K562 (cell line): ENCODE measurements around the gene EFEMP2. TPM values are rescaled to one million over a fixed set of nuclear protein-coding genes. Genes with fewer than 3 reads are reported as not detected.

Experiments used
- ADNP ChIP-seq: fragments of 200-800 bp; sonication (Bioruptor generic); IDR thresholded peaks from 2 replicates; pipeline ENCODE4 v1.6.1; 2016; ENCODE audit warnings: missing genetic modification characterization, missing compliant biosample characterization
- ARID2 ChIP-seq: fragments of 450-650 bp; IDR thresholded peaks from 2 replicates; pipeline ENCODE4 v1.6.1; 2017; ENCODE audit warnings: antibody characterized with exemption, mild to moderate bottlenecking
- CTBP1 ChIP-seq: fragments of 450-650 bp; IDR thresholded peaks from 2 replicates; pipeline ENCODE4 v1.6.1; 2016; ENCODE audit warnings: borderline replicate concordance
- HOXB6 ChIP-seq: fragments of 250-450 bp; sonication (Bioruptor Pico); IDR thresholded peaks from 2 replicates; pipeline ENCODE4 v1.5.1; 2022; ENCODE audit warnings: mild to moderate bottlenecking, borderline replicate concordance
- MYC ChIP-seq, 2 experiments: fragments of 250-450 bp in 1 of 2; sonication (Bioruptor Pico) in 1 of 2; IDR thresholded peaks; 2 replicates each; pipeline versions ENCODE4 v1.5.1 to v1.6.1; 2012 to 2021; ENCODE audit warnings: low read depth in 2 of 2, borderline replicate concordance in 1 of 2, improper control_type of control experiment in 1 of 2, low read length in 1 of 2, mild to moderate bottlenecking in 1 of 2, moderate library complexity in 1 of 2
- NFATC3 ChIP-seq: fragments of 450-650 bp; IDR thresholded peaks from 2 replicates; pipeline ENCODE4 v1.6.1; 2017; ENCODE audit warnings: mild to moderate bottlenecking
- SMARCA4 ChIP-seq: fragments of 450-650 bp; IDR thresholded peaks from 2 replicates; pipeline ENCODE4 v1.6.1; 2016
- TFAM ChIP-seq: fragments of 250-450 bp; sonication (Bioruptor Pico); conservative IDR thresholded peaks from 2 replicates; pipeline ENCODE4 v1.5.0; 2021; ENCODE audit warnings: mild to moderate bottlenecking, moderate library complexity
- polyA plus RNA-seq, 8 experiments: library from polyadenylated mRNA; depleted of rRNA in 4 of 8; stranded (reverse) in 5 of 8; unstranded in 3 of 8; fragments of >200 nt; fragmentation: Nextera tagmentation in 2 of 8; fragmentation: Illumina TruSeq in 1 of 8; extraction: Ambion mirVana in 2 of 8; extraction: Trizol in 1 of 8; gene quantifications; 2 replicates each; pipeline versions ENCODE4 v1.2.1 to v1.2.3, GENCODE V29; 2011 to 2014; ENCODE audit warnings: inconsistent platforms in 1 of 8, missing spikeins in 1 of 8
- total RNA-seq, 7 experiments: library from RNA; depleted of rRNA in 6 of 7; stranded (reverse); fragments of >200 nt in 6 of 7; fragmentation: Illumina TruSeq in 2 of 7; extraction: Trizol in 2 of 7; gene quantifications; 2 replicates each; pipeline versions ENCODE4 v1.2.1 to v1.2.3, GENCODE V29; 2011 to 2021; ENCODE audit warnings: low replicate concordance in 1 of 7
- TF ChIP-seq, protein P1 (sequence below): sonication (generic); formaldehyde crosslinking; IDR thresholded peaks from 2 replicates; pipeline ENCODE4 v1.9.0; 2022; ENCODE audit warnings: mild to moderate bottlenecking, missing genetic modification reagents
- TF ChIP-seq, protein P2 (sequence below): fragments of 450-650 bp; IDR thresholded peaks from 2 replicates; pipeline ENCODE4 v1.6.1; 2016; ENCODE audit warnings: low read depth
- TF ChIP-seq, protein P3 (sequence below): sonication (generic); formaldehyde crosslinking; IDR thresholded peaks from 2 replicates; pipeline ENCODE4 v1.8.1; 2023; ENCODE audit warnings: mild to moderate bottlenecking, missing genetic modification reagents
- TF ChIP-seq, protein P4 (sequence below): sonication (generic); formaldehyde crosslinking; IDR thresholded peaks from 2 replicates; pipeline ENCODE4 v1.8.1; 2022; ENCODE audit warnings: missing genetic modification reagents

EFEMP2 gene
- total and polyA plus RNA-seq, 9 of the 15 experiments (the other 6 are each of a cell fraction or from before 2014, with no cell fraction given), result 0.07 to 2.9 (median 0.69) TPM; not detected in 1

DNA sequence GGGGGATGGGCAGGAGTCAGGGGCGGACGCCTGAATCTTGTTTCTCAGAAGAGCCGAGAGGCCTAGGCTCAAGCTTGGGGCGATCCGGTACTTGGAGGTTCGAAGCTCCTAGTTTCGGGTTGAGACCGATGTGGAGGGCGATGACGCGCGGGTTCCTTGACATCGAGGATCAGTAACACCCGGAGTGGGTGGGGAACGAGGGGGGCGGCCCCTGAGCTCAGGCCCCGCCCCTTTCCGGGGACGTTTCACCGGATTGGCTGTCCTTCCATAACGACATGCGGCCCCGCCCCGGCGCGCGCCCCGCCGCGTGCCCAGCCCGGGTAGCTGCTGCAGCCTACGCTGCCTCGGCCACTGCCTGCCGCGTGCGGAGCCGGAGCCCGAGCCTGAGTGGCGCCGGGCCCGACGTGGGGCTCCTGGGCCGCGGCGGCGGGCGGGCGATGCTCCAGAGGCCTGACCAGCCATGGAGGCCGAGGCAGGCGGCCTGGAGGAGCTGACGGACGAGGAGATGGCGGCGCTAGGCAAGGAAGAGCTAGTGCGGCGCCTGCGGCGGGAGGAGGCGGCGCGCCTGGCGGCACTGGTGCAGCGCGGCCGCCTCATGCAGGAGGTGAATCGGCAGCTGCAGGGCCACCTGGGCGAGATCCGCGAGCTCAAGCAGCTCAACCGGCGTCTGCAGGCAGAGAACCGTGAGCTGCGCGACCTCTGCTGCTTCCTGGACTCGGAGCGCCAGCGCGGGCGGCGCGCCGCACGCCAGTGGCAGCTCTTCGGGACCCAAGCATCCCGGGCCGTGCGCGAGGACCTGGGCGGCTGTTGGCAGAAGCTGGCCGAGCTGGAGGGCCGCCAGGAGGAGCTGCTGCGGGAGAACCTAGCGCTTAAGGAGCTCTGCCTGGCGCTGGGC is 18.0 kb upstream of the EFEMP2 start, which contains the start of gene CCDC85B (continued):
- TF ChIP-seq ARID2 (no peak), ADNP (tag) (no peak), MYC (IDR thresholded peaks at IDR 0.05; ENCODE audit: low read depth, low read length) (peak; percentile 97), MYC (CRISPR knock-in tag; IDR thresholded peaks at IDR 0.05; ENCODE audit: borderline replicate concordance, low read depth) (no peak), TFAM (CRISPR knock-in tag) (no peak), HOXB6 (CRISPR knock-in tag) (no peak), NFATC3 (no peak), CTBP1 (peak; percentile 92), SMARCA4 (no peak)
- TF ChIP-seq, protein P1, sequence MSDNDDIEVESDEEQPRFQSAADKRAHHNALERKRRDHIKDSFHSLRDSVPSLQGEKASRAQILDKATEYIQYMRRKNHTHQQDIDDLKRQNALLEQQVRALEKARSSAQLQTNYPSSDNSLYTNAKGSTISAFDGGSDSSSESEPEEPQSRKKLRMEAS (CRISPR knock-in tag), result peak; percentile 92
- TF ChIP-seq, protein P2, sequence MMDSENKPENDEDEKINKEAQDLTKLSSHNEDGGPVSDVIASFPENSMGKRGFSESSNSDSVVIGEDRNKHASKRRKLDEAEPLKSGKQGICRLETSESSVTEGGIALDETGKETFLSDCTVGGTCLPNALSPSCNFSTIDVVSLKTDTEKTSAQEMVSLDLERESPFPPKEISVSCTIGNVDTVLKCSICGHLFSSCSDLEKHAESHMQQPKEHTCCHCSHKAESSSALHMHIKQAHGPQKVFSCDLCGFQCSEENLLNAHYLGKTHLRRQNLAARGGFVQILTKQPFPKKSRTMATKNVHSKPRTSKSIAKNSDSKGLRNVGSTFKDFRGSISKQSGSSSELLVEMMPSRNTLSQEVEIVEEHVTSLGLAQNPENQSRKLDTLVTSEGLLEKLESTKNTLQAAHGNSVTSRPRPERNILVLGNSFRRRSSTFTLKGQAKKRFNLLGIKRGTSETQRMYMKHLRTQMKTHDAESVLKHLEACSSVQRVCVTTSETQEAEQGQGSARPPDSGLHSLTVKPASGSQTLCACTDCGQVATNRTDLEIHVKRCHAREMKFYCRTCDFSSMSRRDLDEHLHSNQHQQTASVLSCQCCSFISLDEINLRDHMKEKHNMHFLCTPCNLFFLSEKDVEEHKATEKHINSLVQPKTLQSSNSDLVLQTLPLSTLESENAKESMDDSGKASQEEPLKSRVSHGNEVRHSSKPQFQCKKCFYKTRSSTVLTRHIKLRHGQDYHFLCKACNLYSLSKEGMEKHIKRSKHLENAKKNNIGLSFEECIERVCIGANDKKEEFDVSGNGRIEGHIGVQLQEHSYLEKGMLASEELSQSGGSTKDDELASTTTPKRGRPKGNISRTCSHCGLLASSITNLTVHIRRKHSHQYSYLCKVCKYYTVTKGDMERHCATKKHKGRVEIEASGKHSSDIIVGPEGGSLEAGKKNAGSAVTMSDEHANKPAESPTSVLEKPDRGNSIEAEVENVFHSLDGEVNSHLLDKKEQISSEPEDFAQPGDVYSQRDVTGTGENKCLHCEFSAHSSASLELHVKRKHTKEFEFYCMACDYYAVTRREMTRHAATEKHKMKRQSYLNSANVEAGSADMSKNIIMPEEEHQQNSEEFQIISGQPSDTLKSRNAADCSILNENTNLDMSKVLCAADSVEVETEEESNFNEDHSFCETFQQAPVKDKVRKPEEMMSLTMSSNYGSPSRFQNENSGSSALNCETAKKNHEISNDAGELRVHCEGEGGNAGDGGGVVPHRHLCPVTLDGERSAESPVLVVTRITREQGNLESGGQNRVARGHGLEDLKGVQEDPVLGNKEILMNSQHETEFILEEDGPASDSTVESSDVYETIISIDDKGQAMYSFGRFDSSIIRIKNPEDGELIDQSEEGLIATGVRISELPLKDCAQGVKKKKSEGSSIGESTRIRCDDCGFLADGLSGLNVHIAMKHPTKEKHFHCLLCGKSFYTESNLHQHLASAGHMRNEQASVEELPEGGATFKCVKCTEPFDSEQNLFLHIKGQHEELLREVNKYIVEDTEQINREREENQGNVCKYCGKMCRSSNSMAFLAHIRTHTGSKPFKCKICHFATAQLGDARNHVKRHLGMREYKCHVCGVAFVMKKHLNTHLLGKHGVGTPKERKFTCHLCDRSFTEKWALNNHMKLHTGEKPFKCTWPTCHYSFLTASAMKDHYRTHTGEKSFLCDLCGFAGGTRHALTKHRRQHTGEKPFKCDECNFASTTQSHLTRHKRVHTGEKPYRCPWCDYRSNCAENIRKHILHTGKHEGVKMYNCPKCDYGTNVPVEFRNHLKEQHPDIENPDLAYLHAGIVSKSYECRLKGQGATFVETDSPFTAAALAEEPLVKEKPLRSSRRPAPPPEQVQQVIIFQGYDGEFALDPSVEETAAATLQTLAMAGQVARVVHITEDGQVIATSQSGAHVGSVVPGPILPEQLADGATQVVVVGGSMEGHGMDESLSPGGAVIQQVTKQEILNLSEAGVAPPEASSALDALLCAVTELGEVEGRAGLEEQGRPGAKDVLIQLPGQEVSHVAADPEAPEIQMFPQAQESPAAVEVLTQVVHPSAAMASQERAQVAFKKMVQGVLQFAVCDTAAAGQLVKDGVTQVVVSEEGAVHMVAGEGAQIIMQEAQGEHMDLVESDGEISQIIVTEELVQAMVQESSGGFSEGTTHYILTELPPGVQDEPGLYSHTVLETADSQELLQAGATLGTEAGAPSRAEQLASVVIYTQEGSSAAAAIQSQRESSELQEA, result no peak
- TF ChIP-seq, protein P3, sequence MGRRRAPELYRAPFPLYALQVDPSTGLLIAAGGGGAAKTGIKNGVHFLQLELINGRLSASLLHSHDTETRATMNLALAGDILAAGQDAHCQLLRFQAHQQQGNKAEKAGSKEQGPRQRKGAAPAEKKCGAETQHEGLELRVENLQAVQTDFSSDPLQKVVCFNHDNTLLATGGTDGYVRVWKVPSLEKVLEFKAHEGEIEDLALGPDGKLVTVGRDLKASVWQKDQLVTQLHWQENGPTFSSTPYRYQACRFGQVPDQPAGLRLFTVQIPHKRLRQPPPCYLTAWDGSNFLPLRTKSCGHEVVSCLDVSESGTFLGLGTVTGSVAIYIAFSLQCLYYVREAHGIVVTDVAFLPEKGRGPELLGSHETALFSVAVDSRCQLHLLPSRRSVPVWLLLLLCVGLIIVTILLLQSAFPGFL, result no peak
- TF ChIP-seq, protein P4, sequence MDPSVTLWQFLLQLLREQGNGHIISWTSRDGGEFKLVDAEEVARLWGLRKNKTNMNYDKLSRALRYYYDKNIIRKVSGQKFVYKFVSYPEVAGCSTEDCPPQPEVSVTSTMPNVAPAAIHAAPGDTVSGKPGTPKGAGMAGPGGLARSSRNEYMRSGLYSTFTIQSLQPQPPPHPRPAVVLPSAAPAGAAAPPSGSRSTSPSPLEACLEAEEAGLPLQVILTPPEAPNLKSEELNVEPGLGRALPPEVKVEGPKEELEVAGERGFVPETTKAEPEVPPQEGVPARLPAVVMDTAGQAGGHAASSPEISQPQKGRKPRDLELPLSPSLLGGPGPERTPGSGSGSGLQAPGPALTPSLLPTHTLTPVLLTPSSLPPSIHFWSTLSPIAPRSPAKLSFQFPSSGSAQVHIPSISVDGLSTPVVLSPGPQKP, result no peak; the same call in 1 of the 2 replicates
